HepG2 (cell line): Measurements from ENCODE around the gene TBC1D20. TPM values are rescaled to one million over a fixed set of nuclear protein-coding genes. Genes with fewer than 3 reads are reported as not detected.

ENCODE experiments used
- ATAC-seq: fragments of 200-7000 bp; cut with Tn5 transposase; 3 replicates; pipeline ENCODE4 v1.9.1; 2020; ENCODE audit warnings: mild to moderate bottlenecking, moderate library complexity
- BruUV-seq: library from RNA; stranded (reverse); fragments of 400-500 nt; replicated peaks from 2 replicates; lab custom pipeline; 2021; lab: Mats Ljungman, UMichigan
- CTCF ChIA-PET: fragments of 300-600 bp; formaldehyde crosslinking; extraction: SDS; loops from one replicate; lab custom pipeline; 2021; ENCODE audit warnings: low total read pairs, inconsistent platforms, low intra/inter-chr PET ratio; lab: Yijun Ruan, JAX
- POLR2A ChIA-PET: fragments of 350-600 bp; sonication (Branson Sonifier 250); formaldehyde crosslinking; loops from one replicate; lab custom pipeline; 2020; ENCODE audit warnings: antibody characterized with exemption, inconsistent platforms; lab: Yijun Ruan, JAX
- DNase-seq: peaks from one replicate; pipeline ENCODE4 v3.0.0-alpha.2; 2015; ENCODE audit warnings: low spot score
- FAIRE-seq: peaks from 3 replicates; lab custom pipeline; 2011; peaks lifted over from hg19 to GRCh38; lab: Jason Lieb, UNC
- H2AFZ ChIP-seq: one replicate; pipeline ENCODE4 v1.6.1; 2011; ENCODE audit warnings: low read length, inconsistent platforms
- H3K27ac ChIP-seq: fragments of 300-600 bp; 3 replicates; pipeline ENCODE4 v1.8.0; 2011; ENCODE audit warnings: mixed run types, mild to moderate bottlenecking, mixed read lengths, low read length, inconsistent platforms; ENCODE audit not compliant: insufficient read depth; ENCODE audit errors: extremely low read length
- H3K27me3 ChIP-seq, 2 experiments: fragments of 200-600 bp in 1 of 2; 2 replicates in 1 of 2; 3 replicates in 1 of 2; pipeline versions ENCODE4 v1.6.0 to v1.8.0; 2011; ENCODE audit warnings: low read length in 2 of 2, mild to moderate bottlenecking in 2 of 2, moderate library complexity in 2 of 2, inconsistent platforms in 1 of 2; ENCODE audit not compliant: insufficient read depth in 2 of 2, control insufficient read depth in 1 of 2
- H3K36me3 ChIP-seq, 2 experiments: fragments of 200-600 bp in 1 of 2; replicated peaks in 1 of 2; 2 replicates in 1 of 2; 3 replicates in 1 of 2; pipeline versions ENCODE4 v1.5.1 to v1.8.0; 2011; ENCODE audit warnings: low read length in 2 of 2, inconsistent platforms in 1 of 2; ENCODE audit not compliant: insufficient read depth in 2 of 2, control insufficient read depth in 1 of 2
- H3K4me1 ChIP-seq: 2 replicates; pipeline ENCODE4 v1.5.1; 2012; ENCODE audit warnings: low read length, inconsistent platforms; ENCODE audit not compliant: insufficient read depth
- H3K4me2 ChIP-seq: 2 replicates; pipeline ENCODE4 v1.6.0; 2011; ENCODE audit warnings: low read depth, low read length, inconsistent platforms
- H3K4me3 ChIP-seq, 3 experiments: fragments of 200-600 bp in 1 of 3; sonication (generic), shearing (Covaris generic) in 1 of 3; replicated peaks in 1 of 3; 2 replicates each; pipeline ENCODE4 v1.5.1; 2011 to 2016; ENCODE audit warnings: low read length in 3 of 3, inconsistent platforms in 2 of 3, low read depth in 2 of 3, mild to moderate bottlenecking in 2 of 3, control low read depth in 1 of 3, mixed read lengths in 1 of 3; ENCODE audit not compliant: insufficient read depth in 1 of 3
- H3K79me2 ChIP-seq: one replicate; pipeline ENCODE4 v1.6.1; 2011; ENCODE audit warnings: low read length, inconsistent platforms; ENCODE audit not compliant: insufficient read depth
- H3K9ac ChIP-seq: 2 replicates; pipeline ENCODE4 v1.6.0; 2011; ENCODE audit warnings: mild to moderate bottlenecking, low read depth, low read length, inconsistent platforms; ENCODE audit not compliant: insufficient read depth
- H3K9me3 ChIP-seq: 2 replicates; pipeline ENCODE4 v1.5.1; 2012; ENCODE audit warnings: mild to moderate bottlenecking, low read length
- H4K20me1 ChIP-seq: 2 replicates; pipeline ENCODE4 v1.6.0; 2011; ENCODE audit warnings: inconsistent platforms, mild to moderate bottlenecking, low read length, moderate library complexity; ENCODE audit not compliant: insufficient read depth
- BCL3 ChIP-seq: sonication (generic); formaldehyde crosslinking; IDR thresholded peaks from 2 replicates; pipeline ENCODE4 v1.5.1; 2020; ENCODE audit warnings: mild to moderate bottlenecking, missing genetic modification reagents, moderate library complexity
- CENPBD1 ChIP-seq: sonication (generic); formaldehyde crosslinking; IDR thresholded peaks from 2 replicates; pipeline ENCODE4 v1.8.0; 2022; ENCODE audit warnings: missing genetic modification reagents, low read depth, mild to moderate bottlenecking, borderline replicate concordance
- EHMT2 ChIP-seq: fragments of 200-600 bp; sonication (generic); IDR thresholded peaks from 2 replicates; pipeline ENCODE4 v1.7.0; 2017; ENCODE audit warnings: antibody characterized with exemption, low read depth, low read length, borderline replicate concordance
- FOXA1 ChIP-seq, 2 experiments: fragments of 450-650 bp in 1 of 2; sonication (generic) in 1 of 2; formaldehyde crosslinking in 1 of 2; IDR thresholded peaks; 2 replicates each; pipeline versions ENCODE4 v1.4.0 to v1.6.1; 2016 to 2020; ENCODE audit warnings: missing genetic modification reagents in 1 of 2
- GABPB1 ChIP-seq: IDR thresholded peaks from 2 replicates; pipeline ENCODE4 v1.6.1; 2016; ENCODE audit warnings: mild to moderate bottlenecking, missing genetic modification reagents, moderate library complexity, missing compliant biosample characterization
- HBP1 ChIP-seq: IDR thresholded peaks from 2 replicates; pipeline ENCODE4 v1.6.1; 2016; ENCODE audit warnings: low read depth, control low read depth
- HNRNPUL1 ChIP-seq: fragments of 200-400 bp; formaldehyde crosslinking; IDR thresholded peaks from 2 replicates; pipeline ENCODE4 v1.6.1; 2017; ENCODE audit warnings: low read depth, mild to moderate bottlenecking, low read length, moderate library complexity
- KDM5B ChIP-seq: sonication (generic); formaldehyde crosslinking; IDR thresholded peaks from 2 replicates; pipeline ENCODE4 v1.4.0; 2020; ENCODE audit warnings: missing genetic modification reagents, mild to moderate bottlenecking, borderline replicate concordance
- SOX6 ChIP-seq, 2 experiments: fragments of 450-650 bp in 1 of 2; sonication (generic) in 1 of 2; formaldehyde crosslinking in 1 of 2; IDR thresholded peaks; 2 replicates each; pipeline versions ENCODE4 v1.4.0 to v1.6.1; 2017 to 2020; ENCODE audit warnings: antibody characterized with exemption in 1 of 2, mild to moderate bottlenecking in 1 of 2, missing genetic modification reagents in 1 of 2
- ZFP37 ChIP-seq: sonication (generic); formaldehyde crosslinking; IDR thresholded peaks from 2 replicates; pipeline ENCODE4 v1.4.0; 2020; ENCODE audit warnings: missing genetic modification reagents, borderline replicate concordance
- ZNF160 ChIP-seq: sonication (generic); formaldehyde crosslinking; IDR thresholded peaks from 2 replicates; pipeline ENCODE4 v1.8.0; 2022; ENCODE audit warnings: mild to moderate bottlenecking, inconsistent platforms, missing genetic modification reagents
- ZNF547 ChIP-seq: sonication (generic); formaldehyde crosslinking; IDR thresholded peaks from 2 replicates; pipeline ENCODE4 v1.5.1; 2020; ENCODE audit warnings: mild to moderate bottlenecking, missing genetic modification reagents
- ZNF572 ChIP-seq: sonication (generic); formaldehyde crosslinking; IDR thresholded peaks from 2 replicates; pipeline ENCODE4 v1.5.1; 2020; ENCODE audit warnings: mild to moderate bottlenecking, missing genetic modification reagents
- ZNF713 ChIP-seq: sonication (generic); formaldehyde crosslinking; IDR thresholded peaks from 2 replicates; pipeline ENCODE4 v1.4.0; 2020; ENCODE audit warnings: mild to moderate bottlenecking, missing genetic modification reagents
- ZNF768 ChIP-seq: sonication (generic); formaldehyde crosslinking; IDR thresholded peaks from 2 replicates; pipeline ENCODE4 v1.4.0; 2020; ENCODE audit warnings: missing genetic modification reagents
- ZXDC ChIP-seq: sonication (generic); formaldehyde crosslinking; IDR thresholded peaks from 2 replicates; pipeline ENCODE4 v1.5.0; 2020; ENCODE audit warnings: mild to moderate bottlenecking, missing genetic modification reagents
- WGBS: methylation state at CpG from one replicate; pipeline ENCODE4 v1.1.6; 2017; ENCODE audit warnings: low lambda C conversion rate; 5-methylcytosine and 5-hydroxymethylcytosine counted together
- in situ Hi-C: cut with HindIII; loops from 2 replicates; pipeline ENCODE4 v1.10.0; 2017; ENCODE audit warnings: low pct_unique_long_range_greater_than_20kb; ENCODE audit not compliant: extremely low pct_ligation_motif_present
- intact Hi-C: fragments of 100-400 bp; cut with micrococcal nuclease; formaldehyde crosslinking; loops from one replicate; pipeline ENCODE4 v1.10.0; 2022; ENCODE audit not compliant: unreplicated experiment
- polyA plus RNA-seq, 8 experiments: library from polyadenylated mRNA; depleted of rRNA in 3 of 8; stranded (reverse) in 7 of 8; unstranded in 1 of 8; fragments of >200 nt; fragmentation: Illumina TruSeq in 4 of 8; extraction: Trizol in 4 of 8; gene quantifications; 2 replicates each; pipeline versions ENCODE4 v1.2.1 to v1.2.3, GENCODE V29; 2011 to 2016; ENCODE audit warnings: low read depth in 4 of 8, missing spikeins in 1 of 8, mixed read lengths in 1 of 8; ENCODE audit not compliant: insufficient read depth in 1 of 8
- total RNA-seq, 5 experiments: library from RNA; depleted of rRNA; stranded (reverse); fragments of >200 nt; fragmentation: Illumina TruSeq; extraction: Trizol; gene quantifications; 2 replicates each; pipeline ENCODE4 v1.2.3, GENCODE V29; 2016; ENCODE audit warnings: low read depth in 1 of 5

The TBC1D20 gene
- total and polyA plus RNA-seq, 2 of the 13 experiments (the other 11 are each of a cell fraction or from before 2014, with no cell fraction given), result 36.6 to 47.1 TPM

- no peak for TF ChIP-seq HBP1 (CRISPR knock-in tag)
- peak; percentile 45; the same call in 1 of the 2 replicates for TF ChIP-seq ZNF768
Observed at GRCh38 chr20:391041-391711, 71.2 kb downstream of the TBC1D20 start (continued).

- H3K79me2 ChIP-seq, result peaks cover 57% of the 10 kb centered on the region
- no peak for FAIRE-seq
- peak overlapping the region; percentile 33 for H3K27ac ChIP-seq
- TF ChIP-seq ZNF572 (CRISPR knock-in tag) (no peak), ZNF713 (CRISPR knock-in tag) (no peak), ZNF160 (CRISPR knock-in tag) (no peak), ZXDC (no peak), CENPBD1 (CRISPR knock-in tag) (no peak), HNRNPUL1 (no peak), ZNF547 (0 out of 2 replicates have a peak, but pooled peaks have one; percentile 44), BCL3 (peak; percentile 46; the same call in 1 of the 2 replicates), SOX6 (IDR thresholded peaks at IDR 0.05) (no peak), SOX6 (CRISPR knock-in tag; IDR thresholded peaks at IDR 0.05) (no peak), ZFP37 (CRISPR knock-in tag) (no peak), KDM5B (peak; percentile 47; the same call in 1 of the 2 replicates), GABPB1 (no peak), EHMT2 (no peak), FOXA1 (IDR thresholded peaks at IDR 0.05) (no peak), FOXA1 (CRISPR knock-in tag; IDR thresholded peaks at IDR 0.05) (0 out of 2 replicates have a peak, but pooled peaks have one; percentile 10)
Observed at GRCh38 chr20:389220-389619, 73.1 kb downstream of the TBC1D20 start.

More at GRCh38 chr20:389220-389619, 73.1 kb downstream of the TBC1D20 start:
- DNase-seq, result no peak
- no peaks in the 10 kb centered on the region for H3K9me3 ChIP-seq
- intact Hi-C loops (no loop called here), in situ Hi-C loops (no loop called here)
- POLR2A ChIA-PET, result interaction anchor here (0.8 to 29.0 kb wide), 5 partner anchors 1 to 155 kb away, joined by 3 to 1587 read pairs (median 909); partner anchors contain the start of genes CSNK2A1, RBCK1 and TRIB3
- ATAC-seq, result no peak
- no peaks in the 10 kb centered on the region for H3K27me3 ChIP-seq
- H3K4me3 ChIP-seq, result no peak overlapping the region
- BruUV-seq, result no TSS peak
- H2AFZ ChIP-seq, result no peak overlapping the region
- no peak overlapping the region for H3K4me2 ChIP-seq
- H3K4me1 ChIP-seq, result peaks cover 66% of the 10 kb centered on the region
- CTCF ChIA-PET, result no interaction called here
- 99% methylated on average over 6 of the region's 6 CpGs for WGBS
- no peak overlapping the region for H3K9ac ChIP-seq
- H3K36me3 ChIP-seq, result peaks cover 46 to 90% of the 10 kb centered on the region in 2 experiments
- H4K20me1 ChIP-seq, result peaks cover 15% of the 10 kb centered on the region
